Measurements from ENCODE around the gene CARM1.

The CARM1 gene

DNA sequence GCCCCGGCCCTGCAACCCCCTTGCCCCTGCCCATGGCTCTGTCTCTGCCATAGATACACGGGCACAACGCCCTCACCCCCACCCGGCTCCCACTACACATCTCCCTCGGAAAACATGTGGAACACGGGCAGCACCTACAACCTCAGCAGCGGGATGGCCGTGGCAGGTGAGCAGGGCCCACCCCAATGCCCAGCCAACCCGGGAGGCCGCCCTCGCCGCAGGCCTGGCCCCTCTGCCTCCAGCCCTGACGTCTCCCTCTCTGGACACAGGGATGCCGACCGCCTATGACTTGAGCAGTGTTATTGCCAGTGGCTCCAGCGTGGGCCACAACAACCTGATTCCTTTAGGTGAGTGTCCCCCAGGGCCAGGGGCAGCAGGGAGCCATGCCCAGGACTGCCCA, 49.4 kb downstream of the CARM1 start:
- Histone ChIP-seq H3K27ac (ENCODE audit: low read depth, low read length) (no peak overlapping the region), H3F3A (ENCODE audit: insufficient read depth) (0 out of 2 replicates have a peak, but pooled peaks cover 4% of the 10 kb centered on the region), H3K9ac (ENCODE audit: low read length) (no peak overlapping the region), H3K79me2 (ENCODE audit: insufficient read depth, low read length) (no peaks in the 10 kb centered on the region), H3K4me3 (ENCODE audit: insufficient read depth, low read length, poor library complexity, severe bottlenecking) (no peak overlapping the region), H3K36me3 (ENCODE audit: low read length) (no peaks in the 10 kb centered on the region), H3K27me3 (ENCODE audit: low read length) (no peaks in the 10 kb centered on the region), H3K9me2 (replicated peaks; ENCODE audit: insufficient read depth, low read length) (no peaks in the 10 kb centered on the region), H2AFZ (ENCODE audit: low read depth, low read length, severe bottlenecking) (no peak overlapping the region), H4K20me1 (ENCODE audit: low read depth, low read length) (no peaks in the 10 kb centered on the region), H3K9me3 (ENCODE audit: insufficient read depth, low read length) (no peaks in the 10 kb centered on the region), H3K4me2 (ENCODE audit: low read depth, low read length, poor library complexity, severe bottlenecking) (no peak overlapping the region)
- TF ChIP-seq EZH2phosphoT487 (conservative IDR thresholded peaks at IDR 0.05; ENCODE audit: low read length) = no peak
- TF ChIP-seq, protein P1, sequence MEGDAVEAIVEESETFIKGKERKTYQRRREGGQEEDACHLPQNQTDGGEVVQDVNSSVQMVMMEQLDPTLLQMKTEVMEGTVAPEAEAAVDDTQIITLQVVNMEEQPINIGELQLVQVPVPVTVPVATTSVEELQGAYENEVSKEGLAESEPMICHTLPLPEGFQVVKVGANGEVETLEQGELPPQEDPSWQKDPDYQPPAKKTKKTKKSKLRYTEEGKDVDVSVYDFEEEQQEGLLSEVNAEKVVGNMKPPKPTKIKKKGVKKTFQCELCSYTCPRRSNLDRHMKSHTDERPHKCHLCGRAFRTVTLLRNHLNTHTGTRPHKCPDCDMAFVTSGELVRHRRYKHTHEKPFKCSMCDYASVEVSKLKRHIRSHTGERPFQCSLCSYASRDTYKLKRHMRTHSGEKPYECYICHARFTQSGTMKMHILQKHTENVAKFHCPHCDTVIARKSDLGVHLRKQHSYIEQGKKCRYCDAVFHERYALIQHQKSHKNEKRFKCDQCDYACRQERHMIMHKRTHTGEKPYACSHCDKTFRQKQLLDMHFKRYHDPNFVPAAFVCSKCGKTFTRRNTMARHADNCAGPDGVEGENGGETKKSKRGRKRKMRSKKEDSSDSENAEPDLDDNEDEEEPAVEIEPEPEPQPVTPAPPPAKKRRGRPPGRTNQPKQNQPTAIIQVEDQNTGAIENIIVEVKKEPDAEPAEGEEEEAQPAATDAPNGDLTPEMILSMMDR (IDR thresholded peaks at IDR 0.05; ENCODE audit: insufficient read depth, low read length, poor library complexity, severe bottlenecking) = no peak

DNA sequence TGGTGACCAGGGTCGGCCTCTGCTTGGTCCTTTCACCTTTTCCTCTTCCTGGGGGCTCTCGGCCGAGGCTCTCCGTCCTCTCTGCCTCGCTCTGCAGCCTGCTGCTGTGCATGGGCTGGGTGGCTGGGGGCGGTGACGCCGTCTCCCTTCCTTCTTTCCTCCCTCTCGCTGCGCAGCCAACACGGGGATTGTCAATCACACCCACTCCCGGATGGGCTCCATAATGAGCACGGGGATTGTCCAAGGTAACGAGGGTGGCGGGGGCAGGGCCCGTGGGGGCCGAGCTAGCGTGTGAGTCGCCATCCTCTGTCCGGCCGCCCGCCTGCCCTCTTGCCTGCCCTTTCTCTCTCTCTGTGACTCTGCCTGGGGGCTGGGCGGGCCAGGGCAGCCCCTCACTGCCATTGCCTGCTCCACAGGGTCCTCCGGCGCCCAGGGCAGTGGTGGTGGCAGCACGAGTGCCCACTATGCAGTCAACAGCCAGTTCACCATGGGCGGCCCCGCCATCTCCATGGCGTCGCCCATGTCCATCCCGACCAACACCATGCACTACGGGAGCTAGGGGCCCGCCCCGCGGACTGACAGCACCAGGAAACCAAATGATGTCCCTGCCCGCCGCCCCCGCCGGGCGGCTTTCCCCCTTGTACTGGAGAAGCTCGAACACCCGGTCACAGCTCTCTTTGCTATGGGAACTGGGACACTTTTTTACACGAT, 50.0 kb downstream of the CARM1 start:
- no peak overlapping the region for H3K27ac ChIP-seq (ENCODE audit: low read depth, low read length)
- H3K36me3 ChIP-seq (ENCODE audit: low read length) = no peaks in the 10 kb centered on the region
- no peaks in the 10 kb centered on the region for H3K79me2 ChIP-seq (ENCODE audit: insufficient read depth, low read length)
- no peak overlapping the region for H2AFZ ChIP-seq (ENCODE audit: low read depth, low read length, severe bottlenecking)
- H3K9me3 ChIP-seq (ENCODE audit: insufficient read depth, low read length) = no peaks in the 10 kb centered on the region
- no peak overlapping the region for H3K4me3 ChIP-seq (ENCODE audit: insufficient read depth, low read length, poor library complexity, severe bottlenecking)
- H3K9me2 ChIP-seq (replicated peaks; ENCODE audit: insufficient read depth, low read length) = no peaks in the 10 kb centered on the region
- H3K9ac ChIP-seq (ENCODE audit: low read length) = no peak overlapping the region
- H3F3A ChIP-seq (ENCODE audit: insufficient read depth) = 0 out of 2 replicates have a peak, but pooled peaks cover 4% of the 10 kb centered on the region
- no peaks in the 10 kb centered on the region for H3K27me3 ChIP-seq (ENCODE audit: low read length)
- no peak for TF ChIP-seq EZH2phosphoT487 (conservative IDR thresholded peaks at IDR 0.05; ENCODE audit: low read length)
- TF ChIP-seq, protein P1 (IDR thresholded peaks at IDR 0.05; ENCODE audit: insufficient read depth, low read length, poor library complexity, severe bottlenecking) = no peak
- H4K20me1 ChIP-seq (ENCODE audit: low read depth, low read length) = no peaks in the 10 kb centered on the region
- no peak overlapping the region for H3K4me2 ChIP-seq (ENCODE audit: low read depth, low read length, poor library complexity, severe bottlenecking)

DNA sequence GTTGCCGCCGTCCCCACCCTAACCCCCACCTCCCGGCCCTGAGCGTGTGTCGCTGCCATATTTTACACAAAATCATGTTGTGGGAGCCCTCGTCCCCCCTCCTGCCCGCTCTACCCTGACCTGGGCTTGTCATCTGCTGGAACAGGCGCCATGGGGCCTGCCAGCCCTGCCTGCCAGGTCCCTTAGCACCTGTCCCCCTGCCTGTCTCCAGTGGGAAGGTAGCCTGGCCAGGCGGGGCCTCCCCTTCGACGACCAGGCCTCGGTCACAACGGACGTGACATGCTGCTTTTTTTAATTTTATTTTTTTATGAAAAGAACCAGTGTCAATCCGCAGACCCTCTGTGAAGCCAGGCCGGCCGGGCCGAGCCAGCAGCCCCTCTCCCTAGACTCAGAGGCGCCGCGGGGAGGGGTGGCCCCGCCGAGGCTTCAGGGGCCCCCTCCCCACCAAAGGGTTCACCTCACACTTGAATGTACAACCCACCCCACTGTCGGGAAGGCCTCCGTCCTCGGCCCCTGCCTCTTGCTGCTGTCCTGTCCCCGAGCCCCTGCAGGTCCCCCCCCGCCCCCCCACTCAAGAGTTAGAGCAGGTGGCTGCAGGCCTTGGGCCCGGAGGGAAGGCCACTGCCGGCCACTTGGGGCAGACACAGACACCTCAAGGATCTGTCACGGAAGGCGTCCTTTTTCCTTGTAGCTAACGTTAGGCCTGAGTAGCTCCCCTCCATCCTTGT, 50.7 kb downstream of the CARM1 start:
- Histone ChIP-seq H4K20me1 (ENCODE audit: low read depth, low read length) (no peaks in the 10 kb centered on the region), H3F3A (ENCODE audit: insufficient read depth) (0 out of 2 replicates have a peak, but pooled peaks cover 4% of the 10 kb centered on the region), H3K9me2 (replicated peaks; ENCODE audit: insufficient read depth, low read length) (no peaks in the 10 kb centered on the region), H3K36me3 (ENCODE audit: low read length) (no peaks in the 10 kb centered on the region), H3K4me3 (ENCODE audit: insufficient read depth, low read length, poor library complexity, severe bottlenecking) (no peak overlapping the region), H3K27ac (ENCODE audit: low read depth, low read length) (no peak overlapping the region), H3K4me2 (ENCODE audit: low read depth, low read length, poor library complexity, severe bottlenecking) (no peak overlapping the region), H3K9ac (ENCODE audit: low read length) (no peak overlapping the region), H3K27me3 (ENCODE audit: low read length) (no peaks in the 10 kb centered on the region), H3K79me2 (ENCODE audit: insufficient read depth, low read length) (no peaks in the 10 kb centered on the region), H2AFZ (ENCODE audit: low read depth, low read length, severe bottlenecking) (no peak overlapping the region), H3K9me3 (ENCODE audit: insufficient read depth, low read length) (no peaks in the 10 kb centered on the region)
- no peak for TF ChIP-seq EZH2phosphoT487 (conservative IDR thresholded peaks at IDR 0.05; ENCODE audit: low read length)
- TF ChIP-seq, protein P1 (IDR thresholded peaks at IDR 0.05; ENCODE audit: insufficient read depth, low read length, poor library complexity, severe bottlenecking) = no peak

Data from SU-DHL-6 (cell line).